Measurements from ENCODE around the gene PSMA4. TPM values are rescaled to one million over a fixed set of nuclear protein-coding genes. Genes with fewer than 3 reads are reported as not detected.
A peak's percentile ranks its signal among the peaks of the same experiment; 100 is the strongest.
"Not testable (repeated sequence)": the region's sequence is repeated elsewhere in the genome, so short reads cannot be mapped to it uniquely, and the experiment has no call there.

The PSMA4 gene
- total RNA-seq, 4 donors from 2014 or later = 44.3 to 148 (median 103) TPM

DNA sequence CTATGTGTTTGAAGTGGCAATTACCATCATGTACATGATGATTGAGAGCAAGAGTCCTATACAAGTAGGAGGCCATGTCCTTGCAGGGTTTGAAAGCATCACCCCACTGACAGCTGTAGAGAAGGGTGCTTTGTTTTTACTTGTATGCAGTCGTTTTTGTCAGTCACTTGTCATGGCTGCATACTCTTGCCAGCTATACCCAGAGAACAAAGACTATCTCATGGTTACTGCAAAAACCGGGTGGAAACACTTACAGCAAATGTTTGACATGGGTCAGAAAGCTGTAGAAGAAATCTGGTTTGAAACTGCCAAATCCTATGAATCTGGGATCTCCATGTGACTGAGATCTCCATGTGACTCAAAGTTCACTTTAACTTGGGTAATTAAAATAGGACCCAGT lies 6.9 kb upstream of the PSMA4 start:
- TF ChIP-seq, protein P1, sequence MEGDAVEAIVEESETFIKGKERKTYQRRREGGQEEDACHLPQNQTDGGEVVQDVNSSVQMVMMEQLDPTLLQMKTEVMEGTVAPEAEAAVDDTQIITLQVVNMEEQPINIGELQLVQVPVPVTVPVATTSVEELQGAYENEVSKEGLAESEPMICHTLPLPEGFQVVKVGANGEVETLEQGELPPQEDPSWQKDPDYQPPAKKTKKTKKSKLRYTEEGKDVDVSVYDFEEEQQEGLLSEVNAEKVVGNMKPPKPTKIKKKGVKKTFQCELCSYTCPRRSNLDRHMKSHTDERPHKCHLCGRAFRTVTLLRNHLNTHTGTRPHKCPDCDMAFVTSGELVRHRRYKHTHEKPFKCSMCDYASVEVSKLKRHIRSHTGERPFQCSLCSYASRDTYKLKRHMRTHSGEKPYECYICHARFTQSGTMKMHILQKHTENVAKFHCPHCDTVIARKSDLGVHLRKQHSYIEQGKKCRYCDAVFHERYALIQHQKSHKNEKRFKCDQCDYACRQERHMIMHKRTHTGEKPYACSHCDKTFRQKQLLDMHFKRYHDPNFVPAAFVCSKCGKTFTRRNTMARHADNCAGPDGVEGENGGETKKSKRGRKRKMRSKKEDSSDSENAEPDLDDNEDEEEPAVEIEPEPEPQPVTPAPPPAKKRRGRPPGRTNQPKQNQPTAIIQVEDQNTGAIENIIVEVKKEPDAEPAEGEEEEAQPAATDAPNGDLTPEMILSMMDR (IDR thresholded peaks at IDR 0.05) = no peak
- no peak for TF ChIP-seq POLR2A (IDR thresholded peaks at IDR 0.05)
- no peak overlapping the region for H3K4me3 ChIP-seq
- no peaks in the 10 kb centered on the region for H3K4me1 ChIP-seq
- no peak for DNase-seq
- no peaks in the 10 kb centered on the region for H3K27me3 ChIP-seq
- H3K27ac ChIP-seq = no peak overlapping the region
- no peaks in the 10 kb centered on the region for H3K9me3 ChIP-seq
- H3K36me3 ChIP-seq = no peaks in the 10 kb centered on the region

DNA sequence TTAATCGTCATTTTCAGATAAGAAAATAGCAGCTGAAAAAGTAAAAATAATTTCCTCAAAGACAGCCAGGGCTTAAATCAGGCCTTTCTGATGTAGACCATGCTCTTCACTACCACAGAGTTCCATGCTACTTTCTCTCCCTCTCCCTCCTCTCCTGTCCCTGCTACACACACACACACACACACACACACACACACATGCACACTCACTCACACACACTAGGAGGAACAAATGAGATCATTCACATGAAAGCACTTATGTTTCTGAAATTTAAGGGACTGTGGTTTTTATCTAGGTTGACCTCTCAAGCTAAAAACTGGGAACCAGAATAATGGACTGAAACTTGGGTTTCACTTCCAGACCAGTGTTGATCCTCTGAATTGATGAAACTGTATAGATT lies 4.1 kb upstream of the PSMA4 start:
- no peaks in the 10 kb centered on the region for H3K36me3 ChIP-seq
- H3K4me1 ChIP-seq = peaks cover 0 to under 1% (median 0%) of the 10 kb centered on the region in 4 donors
- no peaks in the 10 kb centered on the region for H3K9me3 ChIP-seq
- TF ChIP-seq, protein P1 (IDR thresholded peaks at IDR 0.05) = no peak
- TF ChIP-seq POLR2A (IDR thresholded peaks at IDR 0.05) = no peak
- DNase-seq = no peak
- no peak overlapping the region for H3K27ac ChIP-seq
- H3K4me3 ChIP-seq = no peak overlapping the region
- no peaks in the 10 kb centered on the region for H3K27me3 ChIP-seq

DNA sequence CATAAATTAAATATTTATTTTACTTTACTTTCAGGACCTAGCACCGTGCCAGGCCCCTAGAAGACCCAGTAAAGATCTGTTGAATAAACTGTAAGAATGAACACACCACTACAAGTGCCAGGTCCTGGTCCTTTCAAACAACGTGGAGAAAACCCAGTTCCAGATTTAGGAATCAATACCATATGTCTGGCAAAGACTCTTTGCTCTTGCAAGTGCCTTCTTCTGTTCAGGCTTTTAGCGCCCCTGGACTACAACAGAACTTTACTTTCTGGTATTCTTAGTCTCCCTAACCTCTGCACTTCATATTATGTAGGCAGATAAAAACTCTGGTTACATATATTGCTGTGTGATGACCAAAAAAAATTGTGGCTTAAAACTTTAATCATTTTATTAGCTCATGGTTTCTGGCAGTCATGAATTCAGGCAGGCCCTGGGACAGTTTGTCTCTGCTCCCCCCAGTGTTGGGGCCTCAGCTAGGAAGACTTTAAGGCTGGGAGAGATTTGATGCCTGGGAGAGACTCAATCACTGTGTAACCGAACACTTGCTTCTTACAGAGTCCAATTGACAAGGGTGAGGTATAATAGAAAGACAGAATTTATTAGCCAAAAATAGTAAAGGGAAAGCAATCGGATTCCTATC lies 2.9 kb upstream of the PSMA4 start:
- Histone ChIP-seq H3K27me3 (no peaks in the 10 kb centered on the region), H3K9me3 (no peaks in the 10 kb centered on the region), H3K4me1 (peaks cover 0 to 13% (median 3%) of the 10 kb centered on the region in 4 donors), H3K27ac (no peak overlapping the region), H3K4me3 (no peak overlapping the region), H3K36me3 (peaks cover 0 to under 1% (median 0%) of the 10 kb centered on the region in 3 donors)
- TF ChIP-seq POLR2A (IDR thresholded peaks at IDR 0.05) = no peak
- TF ChIP-seq, protein P1 (IDR thresholded peaks at IDR 0.05) = no peak
- DNase-seq = no peak

DNA sequence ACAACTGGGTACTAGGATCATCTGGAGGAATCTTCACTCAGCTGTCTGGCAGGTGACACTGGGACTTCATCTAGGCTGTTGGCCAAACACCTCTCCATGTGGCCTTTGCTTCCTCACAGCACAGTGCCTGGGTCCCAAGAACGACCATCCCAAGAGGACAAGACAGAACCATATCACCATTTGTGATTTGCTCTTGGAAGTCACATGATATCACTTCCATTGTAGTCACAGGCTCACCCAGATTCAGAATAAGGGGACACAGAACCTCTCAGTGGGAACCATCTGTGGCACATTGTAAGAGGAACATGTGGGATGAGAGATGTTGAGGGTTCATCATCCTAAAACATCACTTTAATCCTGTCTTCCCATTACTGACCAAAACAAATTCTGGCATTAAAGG lies 1.9 kb upstream of the PSMA4 start:
- no peaks in the 10 kb centered on the region for H3K27me3 ChIP-seq
- DNase-seq = no peak
- H3K36me3 ChIP-seq = peaks cover 0 to 9% (median 0%) of the 10 kb centered on the region in 3 donors
- peaks cover 0 to 15% (median 3%) of the 10 kb centered on the region in 4 donors for H3K4me1 ChIP-seq
- H3K9me3 ChIP-seq = no peaks in the 10 kb centered on the region
- H3K27ac ChIP-seq = no peak overlapping the region
- H3K4me3 ChIP-seq = no peak overlapping the region
- TF ChIP-seq, protein P1 (IDR thresholded peaks at IDR 0.05) = no peak
- no peak for TF ChIP-seq POLR2A (IDR thresholded peaks at IDR 0.05)

DNA sequence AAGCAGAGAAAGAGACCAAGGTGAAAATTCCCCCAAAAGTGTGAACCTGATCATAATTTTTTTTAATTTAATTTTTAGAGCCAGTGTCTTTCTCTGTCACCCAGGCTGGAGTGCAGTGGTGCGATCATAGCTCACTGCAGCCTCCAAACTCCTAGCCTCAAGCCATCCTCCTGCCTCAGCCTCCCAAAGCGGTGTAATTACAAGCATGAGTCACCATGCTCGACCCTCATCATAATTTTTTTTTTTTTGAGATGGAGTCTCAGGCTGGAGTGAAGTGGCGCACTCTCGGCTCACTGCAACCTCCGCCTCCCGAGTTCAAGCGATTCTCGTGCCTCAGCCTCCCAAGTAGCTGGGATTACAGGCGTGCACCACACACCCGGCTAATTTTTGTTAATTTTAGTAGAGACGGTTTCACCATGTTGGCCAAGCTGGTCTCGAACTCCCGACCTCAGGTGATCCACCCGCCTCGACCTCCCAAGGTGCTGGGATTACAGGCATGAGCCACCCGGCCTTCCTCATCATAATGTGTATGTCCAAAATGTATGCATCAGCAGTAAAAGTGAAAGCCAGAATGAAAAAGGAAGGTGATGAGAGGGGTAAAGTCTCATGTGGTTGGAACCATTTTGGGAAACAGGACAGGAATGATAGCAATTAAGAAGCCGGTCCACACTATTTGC lies 642 bp upstream of the PSMA4 start:
- peaks cover 0 to 22% (median 0%) of the 10 kb centered on the region in 3 donors for H3K36me3 ChIP-seq
- peak overlapping the region; percentile 89 to 95 (median 94) for H3K27ac ChIP-seq
- not testable (repeated sequence) for DNase-seq, H3K27me3 ChIP-seq, H3K9me3 ChIP-seq
- H3K4me1 ChIP-seq = peaks cover 0 to 15% (median 3%) of the 10 kb centered on the region in 4 donors
- peak overlapping the region; percentile 65 to 88 (median 83) for H3K4me3 ChIP-seq

Data from Peyer's patch (tissue), 4 donors.